Muscle of arm (tissue), 12 donors: ENCODE measurements around the gene GAS7. TPM values are rescaled to one million over a fixed set of nuclear protein-coding genes. Genes with fewer than 3 reads are reported as not detected.

ENCODE experiments used
- DNase-seq: peaks from one replicate; pipeline ENCODE4 v3.0.0-alpha.2; 2013
- polyA plus RNA-seq, 12 donors: library from polyadenylated mRNA; unstranded; fragments of 120-200 nt; gene quantifications; one replicate each; pipeline ENCODE4 v1.2.1, GENCODE V29; 2013; ENCODE audit not compliant: insufficient read length in 12 of 12

The GAS7 gene
- polyA plus RNA-seq, 12 donors, result 49.1 to 97.0 (median 61.1) TPM; not detected in 1

DNA sequence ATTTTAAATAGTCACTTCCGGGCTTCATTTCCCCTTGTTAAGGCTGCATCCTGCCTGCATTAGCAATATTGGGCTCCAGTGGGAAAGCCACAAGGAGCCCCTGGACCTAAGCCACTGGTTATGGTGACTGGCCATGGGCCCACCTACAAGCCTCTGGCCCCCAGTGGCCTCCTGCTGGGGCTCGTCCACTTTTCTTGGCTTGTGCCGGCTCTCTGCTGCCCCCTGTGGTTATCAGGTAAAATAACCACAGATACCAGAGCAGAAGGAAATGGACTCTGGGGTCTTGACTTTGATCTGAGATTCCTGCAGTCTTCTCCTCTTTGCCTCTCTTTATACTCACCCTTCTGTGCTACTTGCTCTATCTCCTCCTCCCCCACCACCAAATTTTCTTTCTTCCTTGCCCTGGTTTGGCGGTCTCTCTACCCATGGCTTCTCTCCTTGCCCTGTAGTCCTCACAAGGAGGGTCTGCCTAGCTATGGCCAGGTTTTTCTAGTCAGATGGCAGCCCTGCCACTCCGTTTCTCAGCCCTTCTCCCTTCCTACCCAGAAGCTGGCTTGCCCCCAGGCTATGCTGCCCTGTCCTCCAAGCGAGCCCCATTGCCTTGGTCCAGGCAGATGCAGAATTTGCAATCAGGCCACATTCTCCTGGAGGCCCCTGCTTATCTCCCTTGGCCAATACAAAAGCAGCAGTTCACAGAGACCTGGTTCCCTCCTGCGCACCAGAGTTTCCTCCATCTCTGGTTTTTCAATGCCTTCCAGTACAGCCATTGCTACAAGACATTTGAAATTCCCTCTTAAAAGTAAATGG lies 210.4 kb downstream of the GAS7 start:
- peak; percentile 43 for DNase-seq

DNA sequence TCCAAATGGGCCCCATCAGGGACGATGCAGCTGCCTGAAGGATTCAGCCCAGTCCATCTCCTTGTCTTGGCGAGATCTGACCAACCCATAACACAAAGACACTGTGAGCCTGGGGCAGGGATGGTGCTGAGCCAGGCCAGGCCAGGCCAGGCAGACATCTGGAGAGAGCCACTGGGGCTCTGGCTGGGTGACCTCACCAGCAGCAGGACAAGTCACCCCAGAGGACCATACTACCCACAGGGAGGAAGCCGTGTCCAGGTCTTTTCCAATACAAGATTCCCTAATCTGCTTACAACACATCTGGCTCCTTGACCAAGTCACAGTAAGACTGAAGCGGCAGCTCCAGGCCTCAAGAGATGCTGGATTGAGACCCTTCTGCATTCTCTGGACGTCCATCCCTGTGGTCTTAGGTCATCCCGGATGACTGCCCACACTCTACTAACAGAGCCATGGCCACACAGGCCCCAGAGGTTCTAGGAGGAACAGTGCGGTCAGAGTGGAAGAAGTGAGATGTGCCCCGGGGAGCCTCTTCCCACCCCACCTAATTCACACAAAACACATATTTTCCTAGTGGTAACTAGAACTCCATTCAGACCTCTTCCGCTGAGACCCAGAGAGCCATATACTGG lies 211.5 kb downstream of the GAS7 start:
- DNase-seq, result no peak

DNA sequence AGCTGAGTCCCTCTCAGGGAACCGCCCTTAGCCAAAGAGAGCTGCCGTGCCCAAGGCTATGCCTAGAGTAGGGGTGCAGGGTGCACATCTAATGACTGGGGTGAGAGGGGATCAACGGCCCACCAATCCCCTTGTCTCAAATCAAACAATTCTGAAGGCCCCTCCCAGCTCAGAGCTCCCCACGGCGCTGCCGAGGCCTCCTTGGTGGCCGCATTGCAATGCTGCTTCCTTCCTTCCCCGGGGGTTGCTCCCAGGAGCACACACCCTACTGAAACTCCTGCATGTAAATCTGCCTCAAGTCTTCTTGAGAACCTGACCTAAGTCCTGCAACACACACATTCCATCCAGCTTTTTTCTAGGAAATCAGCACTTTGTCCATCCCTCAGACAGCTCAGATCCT lies 212.8 kb downstream of the GAS7 start:
- no peak for DNase-seq

DNA sequence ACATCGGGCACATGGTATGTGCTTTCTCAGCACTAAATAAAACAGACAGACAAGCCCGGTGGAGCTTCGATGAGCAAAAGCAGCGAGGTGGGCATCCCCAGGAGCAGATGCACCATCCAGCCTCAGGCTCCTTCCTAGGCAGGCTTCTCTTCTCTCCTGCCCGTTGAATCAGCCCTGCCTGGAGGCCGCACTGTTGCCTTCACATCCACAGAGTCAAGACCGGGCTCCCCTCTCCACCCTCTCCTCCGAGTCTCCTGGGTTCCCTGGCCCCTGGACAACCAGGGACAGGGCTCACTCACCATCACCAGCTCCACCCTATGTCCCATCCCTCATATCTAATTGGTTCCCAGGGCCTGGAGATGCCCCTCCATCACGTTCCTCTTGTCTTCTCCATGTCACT lies 213.6 kb downstream of the GAS7 start:
- DNase-seq, result no peak

DNA sequence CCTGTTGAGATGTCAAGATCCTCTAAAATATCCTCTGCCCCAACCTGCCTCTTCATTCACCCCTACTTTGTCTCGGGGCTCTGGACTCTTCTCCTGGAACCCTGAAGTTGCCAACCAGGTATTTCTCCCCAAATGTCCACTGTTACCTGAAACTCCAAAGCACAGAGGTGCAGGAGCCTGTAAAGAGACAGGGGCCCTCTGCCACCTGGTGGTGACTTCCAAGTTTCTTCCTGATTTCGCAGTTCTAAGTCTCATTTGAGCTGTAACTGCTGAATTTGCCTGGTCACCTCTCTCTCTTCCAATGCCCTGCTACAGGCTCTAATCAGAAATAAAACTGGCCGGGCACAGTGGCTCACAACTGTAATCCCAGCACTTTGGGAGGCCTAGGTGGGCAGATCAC lies 216.2 kb downstream of the GAS7 start:
- no peak for DNase-seq

DNA sequence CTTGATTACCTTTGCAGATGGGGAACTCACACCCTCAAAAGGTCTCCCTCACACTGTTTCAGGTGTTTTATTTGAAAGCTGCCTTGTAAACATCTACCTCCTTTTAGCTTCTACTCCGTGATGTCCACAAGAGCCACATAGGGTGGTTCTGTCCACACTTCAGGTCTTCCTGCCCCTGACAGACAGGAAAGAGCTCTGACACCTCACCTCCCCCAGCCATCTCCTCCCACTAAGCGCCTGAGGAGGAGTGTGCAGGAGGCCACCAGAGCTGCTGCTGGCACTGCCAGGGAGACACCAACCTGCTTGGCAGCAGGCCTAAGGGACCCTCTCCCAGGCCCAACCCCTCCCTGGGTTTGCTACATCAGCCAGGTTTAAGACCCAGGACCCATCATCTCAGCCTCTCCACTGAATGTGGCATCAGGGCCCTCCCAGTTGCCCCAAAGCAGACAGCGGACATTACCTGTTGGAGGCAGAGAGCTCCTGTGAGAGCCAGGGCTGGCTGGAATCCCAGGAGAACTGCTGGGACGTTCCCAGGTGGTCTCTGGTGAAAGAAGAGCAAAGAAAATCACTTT lies 217.0 kb downstream of the GAS7 start:
- DNase-seq, result no peak

DNA sequence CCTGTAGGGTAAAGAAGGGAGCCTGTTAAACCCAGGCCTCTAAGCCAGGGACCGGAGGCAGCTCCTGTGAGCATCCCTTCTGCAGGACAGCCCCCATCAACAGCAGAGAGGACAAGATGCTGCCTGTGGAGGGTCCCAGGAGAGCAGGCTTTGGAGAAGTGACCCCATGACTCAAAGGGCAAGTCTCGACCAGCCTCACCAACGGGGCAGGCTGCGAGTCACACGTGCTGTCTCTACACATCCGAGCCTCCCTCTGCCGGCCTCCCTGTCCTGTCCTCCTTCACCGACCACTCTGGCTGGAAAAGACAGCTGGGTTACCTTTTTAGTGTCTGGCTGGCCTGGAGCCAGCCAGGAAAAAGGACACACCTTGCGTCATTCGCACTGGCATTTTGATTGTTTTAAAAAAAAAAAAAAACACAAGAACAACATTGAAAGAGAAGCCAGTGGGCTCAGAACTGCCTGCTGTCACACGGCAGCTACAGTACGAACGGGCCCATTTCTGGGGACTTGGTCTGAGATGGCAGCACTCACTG lies 218.9 kb downstream of the GAS7 start:
- DNase-seq, result no peak

DNA sequence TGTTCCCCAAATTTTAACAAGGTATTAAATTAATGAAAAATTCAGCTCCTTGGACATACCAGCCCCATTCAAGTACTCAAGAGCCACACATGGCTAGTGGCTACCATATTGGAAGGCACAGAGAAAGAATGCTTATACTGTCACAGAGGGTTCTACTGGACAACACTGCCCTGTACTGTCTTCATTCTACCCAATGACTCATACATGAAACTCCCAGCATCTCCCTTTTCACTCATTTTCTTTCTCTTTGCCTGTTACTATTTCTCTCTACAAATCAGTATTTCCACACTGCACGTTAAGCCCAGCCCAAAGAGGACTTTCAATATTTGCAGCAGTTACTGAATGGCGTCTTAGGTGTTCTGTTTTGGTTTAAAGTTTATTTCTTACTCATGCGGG lies 221.2 kb downstream of the GAS7 start:
- no peak for DNase-seq

DNA sequence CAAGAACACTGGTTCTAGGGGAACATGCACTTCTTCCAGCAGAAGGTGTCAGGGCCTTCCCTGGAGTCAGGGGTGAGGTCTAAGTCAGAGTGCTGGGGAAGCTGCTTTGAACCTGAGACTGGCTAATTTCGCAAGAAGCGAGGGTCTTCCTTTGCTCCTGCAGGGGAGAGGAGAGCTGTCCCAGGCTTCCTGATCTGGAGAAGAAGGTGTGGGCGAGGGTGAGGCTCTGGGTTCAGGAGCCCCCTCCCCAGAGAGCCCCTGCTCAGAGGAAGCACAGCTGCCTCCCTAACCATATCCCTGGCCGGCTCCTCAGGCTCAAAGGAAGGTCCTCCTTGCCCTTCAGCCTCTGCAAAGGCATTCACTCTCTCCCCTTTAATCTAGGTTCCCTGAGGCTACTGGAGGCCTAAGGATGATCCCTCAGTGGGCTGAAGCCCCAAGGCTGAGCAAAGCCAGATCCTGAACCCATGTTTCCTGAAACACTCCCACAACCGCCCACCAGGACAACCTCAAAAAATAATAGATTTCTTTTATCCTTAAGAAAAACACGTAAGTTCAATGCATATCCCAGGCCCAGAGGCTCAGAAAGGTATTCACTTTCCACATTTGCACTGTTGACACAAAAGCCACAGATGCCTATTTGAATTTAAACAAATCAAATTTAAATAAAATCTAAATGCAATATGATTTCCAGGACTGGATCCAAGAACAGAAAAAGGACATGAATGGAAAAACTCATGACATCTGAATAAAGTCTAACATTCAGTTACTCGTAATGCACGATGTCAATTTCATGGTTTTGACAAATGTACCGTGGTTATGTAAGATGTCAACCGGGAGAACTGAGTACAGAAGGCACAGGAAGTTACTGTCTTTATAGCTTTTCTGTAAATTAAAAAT lies 221.9 kb downstream of the GAS7 start:
- no peak for DNase-seq

DNA sequence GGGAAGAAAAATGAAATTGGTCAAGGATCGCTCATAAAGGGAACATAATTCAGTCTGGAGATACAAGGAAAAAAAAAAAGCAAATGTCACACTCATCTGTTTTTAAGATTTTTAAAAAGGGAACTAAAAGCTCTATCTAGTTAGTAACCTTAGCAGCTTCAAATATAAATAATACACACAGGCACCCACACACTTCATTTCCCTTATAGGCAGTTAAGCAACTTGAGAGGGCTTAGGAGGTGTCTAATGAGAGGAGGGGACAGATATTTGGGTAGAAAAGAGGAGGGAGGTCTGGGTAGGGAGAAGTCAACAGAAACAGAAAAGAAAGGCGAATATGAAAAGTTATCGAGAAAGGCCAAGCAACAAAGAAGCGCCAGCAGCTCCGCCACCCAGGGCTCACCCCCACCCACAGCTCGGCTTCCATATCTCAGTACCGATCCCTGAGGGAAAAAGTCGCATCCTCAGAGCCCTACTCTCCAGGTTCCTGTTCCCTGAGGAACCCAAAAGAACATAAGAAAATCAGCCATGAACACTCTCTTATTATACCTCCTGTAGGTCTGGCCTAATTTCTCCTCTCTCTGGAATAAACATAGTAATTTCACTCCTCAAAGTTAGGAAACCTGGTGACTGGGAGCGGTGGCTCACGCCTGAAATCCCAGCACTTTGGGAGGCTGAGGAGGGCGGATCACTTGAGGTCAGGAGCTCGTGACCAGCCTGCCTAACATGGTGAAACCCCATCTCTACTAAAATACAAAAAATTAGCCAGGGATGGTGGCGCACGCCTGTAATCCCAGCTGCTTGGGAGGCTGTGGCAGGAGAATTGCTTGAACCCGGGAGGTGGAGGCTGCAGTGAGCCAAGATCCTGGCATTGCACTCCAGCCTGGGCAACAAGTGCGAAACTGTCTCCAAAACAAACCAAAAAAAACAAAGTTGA lies 223.7 kb downstream of the GAS7 start:
- DNase-seq, result no peak

DNA sequence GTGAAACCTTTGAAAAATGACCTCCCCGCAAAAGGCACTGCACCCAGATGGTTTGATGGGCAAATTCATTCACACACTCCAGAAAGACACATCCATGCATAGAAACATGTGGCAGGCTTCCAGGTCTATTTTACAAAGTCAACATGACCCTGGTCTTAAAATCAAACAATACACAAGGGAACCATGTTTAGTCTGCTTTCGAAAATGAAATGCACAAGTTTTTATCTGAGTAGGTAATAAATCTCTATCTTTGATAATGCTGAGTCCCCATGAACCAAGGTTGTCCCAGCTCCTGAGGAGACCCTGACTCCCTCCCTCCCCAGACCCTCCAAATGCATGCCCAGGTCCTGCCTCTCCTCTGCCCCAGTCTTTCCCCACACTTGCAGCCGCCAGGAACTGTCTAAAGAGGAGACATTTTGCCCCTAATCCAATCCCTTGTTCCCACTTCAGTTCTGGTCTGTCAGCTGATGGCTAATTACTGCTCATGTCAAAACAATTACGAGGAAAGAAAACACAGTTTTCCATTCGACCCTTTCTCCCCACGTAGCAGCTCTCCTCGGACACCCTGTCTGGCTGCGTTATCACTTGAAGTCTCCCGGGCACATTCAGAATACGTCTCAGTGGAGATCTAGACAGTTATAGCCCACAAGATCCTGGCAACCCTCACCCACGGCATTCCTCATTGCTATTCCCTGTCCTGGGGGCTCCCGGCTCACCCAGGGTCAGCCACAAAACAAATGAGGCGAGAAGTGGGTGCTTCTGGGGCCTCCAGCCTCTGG lies 224.5 kb downstream of the GAS7 start:
- no peak for DNase-seq

DNA sequence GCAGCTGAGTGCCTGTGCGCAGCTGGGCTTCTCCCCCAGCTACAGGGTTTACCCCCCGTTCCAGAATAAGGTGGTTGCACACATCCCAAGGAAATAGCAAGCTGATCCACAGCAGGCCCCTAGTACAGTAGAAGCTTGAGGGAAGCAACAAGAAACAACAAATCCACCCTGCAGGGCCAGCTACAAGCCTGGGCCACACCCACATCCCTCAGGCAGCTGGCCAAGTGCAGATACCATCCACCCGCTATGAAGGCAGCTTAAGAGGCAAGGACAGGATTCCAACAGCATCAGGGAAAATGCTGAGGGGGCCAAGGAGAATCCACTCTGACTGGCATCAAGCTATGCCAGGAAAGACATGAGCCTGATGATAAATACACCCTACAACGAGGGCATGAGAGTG lies 226.4 kb downstream of the GAS7 start:
- DNase-seq, result peak; percentile 49

DNA sequence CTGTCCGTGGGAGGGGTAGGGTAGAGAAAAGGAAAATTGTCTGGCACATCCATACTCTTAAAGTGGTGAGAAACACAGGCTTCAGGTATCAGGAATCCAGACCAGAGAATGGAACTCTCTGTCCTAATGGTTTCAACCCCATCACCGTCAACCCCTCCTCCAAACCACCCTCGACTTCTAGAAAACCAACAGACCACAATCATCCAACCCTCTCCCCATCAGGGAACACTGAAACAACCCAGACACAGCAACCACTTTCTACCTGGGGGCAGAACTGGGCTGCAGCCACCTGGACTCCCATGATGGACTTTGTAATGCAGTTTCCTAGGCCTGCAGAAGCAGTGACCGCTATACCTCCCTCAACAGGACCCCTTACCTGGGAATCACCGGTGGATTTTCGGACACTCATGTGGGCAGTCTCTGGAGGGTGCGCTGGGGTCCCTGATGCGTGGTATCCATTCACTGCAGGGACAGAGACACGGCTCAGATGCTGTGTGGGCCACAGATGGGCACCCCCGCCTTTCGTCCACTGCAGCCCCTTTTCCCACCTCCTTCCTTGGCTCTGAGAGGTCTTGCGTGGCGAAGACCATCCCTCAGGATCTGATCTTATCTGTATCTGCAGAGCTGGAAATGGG lies 229.0 kb downstream of the GAS7 start:
- DNase-seq, result no peak

DNA sequence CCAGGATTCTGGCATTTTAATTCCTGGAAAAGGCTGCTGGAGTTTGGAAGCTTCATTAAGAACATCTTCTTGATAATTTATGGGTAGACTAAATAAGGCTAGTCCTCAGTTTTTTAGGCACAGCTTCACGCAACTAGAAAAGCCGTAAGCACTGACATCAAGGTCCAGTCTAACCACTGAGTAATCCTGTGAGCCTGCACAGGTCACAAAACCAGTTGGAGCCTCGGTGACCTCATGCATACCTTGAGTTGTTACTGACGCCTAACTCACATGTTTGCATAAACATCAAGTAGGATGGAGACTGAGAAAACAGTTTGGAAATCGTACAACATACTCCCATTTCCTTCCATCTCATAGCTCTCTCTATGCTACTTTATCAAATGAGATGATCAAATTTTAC lies 229.5 kb downstream of the GAS7 start:
- no peak for DNase-seq

DNA sequence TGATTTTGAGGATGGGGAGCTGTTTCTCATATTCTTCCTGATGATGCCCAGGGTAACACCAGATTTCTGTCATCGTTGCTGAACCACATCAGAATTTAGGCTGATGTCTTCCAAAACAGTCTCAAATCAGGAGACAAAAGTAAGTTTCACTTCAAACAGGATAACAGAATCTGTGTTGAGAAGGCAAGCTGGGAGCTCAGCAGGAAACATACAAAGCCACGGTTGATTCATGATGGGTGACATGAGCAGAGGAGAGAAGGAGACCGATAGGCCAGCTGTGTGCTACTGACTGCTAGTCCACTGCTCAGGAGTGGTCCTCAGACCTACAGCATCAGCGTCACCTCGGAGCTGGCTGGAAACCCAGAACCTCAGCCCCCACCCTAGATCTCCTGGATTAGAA lies 230.4 kb downstream of the GAS7 start:
- no peak for DNase-seq

DNA sequence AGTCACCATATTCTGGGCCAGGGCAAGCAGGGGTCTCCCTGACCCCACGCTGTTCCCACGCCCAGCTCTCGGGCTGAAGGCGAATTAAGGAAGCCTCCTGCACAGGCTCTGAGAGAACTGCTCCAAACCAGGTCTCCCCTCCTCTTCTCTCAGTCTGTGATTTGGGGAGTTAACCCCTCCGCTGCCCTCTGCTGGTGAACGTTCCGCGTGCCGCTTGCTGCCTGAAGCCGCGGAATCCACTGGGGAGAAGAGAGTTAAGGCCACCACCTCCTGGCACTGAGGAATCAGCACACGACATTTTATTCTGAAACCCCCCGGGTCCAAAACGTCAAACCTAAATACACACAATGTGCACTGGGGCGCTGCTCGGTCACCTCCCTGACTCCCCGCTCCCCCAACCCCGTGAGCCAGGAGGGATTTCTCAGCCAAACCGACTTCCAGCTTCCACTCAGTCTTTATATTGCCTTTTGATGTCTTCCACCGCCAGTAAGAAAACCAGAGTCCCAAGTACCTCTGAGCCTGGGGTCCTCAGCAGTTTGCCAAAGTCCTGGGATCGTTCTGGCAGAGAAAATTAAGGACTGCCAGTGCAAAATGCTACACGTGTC lies 238.9 kb downstream of the GAS7 start:
- no peak for DNase-seq

DNA sequence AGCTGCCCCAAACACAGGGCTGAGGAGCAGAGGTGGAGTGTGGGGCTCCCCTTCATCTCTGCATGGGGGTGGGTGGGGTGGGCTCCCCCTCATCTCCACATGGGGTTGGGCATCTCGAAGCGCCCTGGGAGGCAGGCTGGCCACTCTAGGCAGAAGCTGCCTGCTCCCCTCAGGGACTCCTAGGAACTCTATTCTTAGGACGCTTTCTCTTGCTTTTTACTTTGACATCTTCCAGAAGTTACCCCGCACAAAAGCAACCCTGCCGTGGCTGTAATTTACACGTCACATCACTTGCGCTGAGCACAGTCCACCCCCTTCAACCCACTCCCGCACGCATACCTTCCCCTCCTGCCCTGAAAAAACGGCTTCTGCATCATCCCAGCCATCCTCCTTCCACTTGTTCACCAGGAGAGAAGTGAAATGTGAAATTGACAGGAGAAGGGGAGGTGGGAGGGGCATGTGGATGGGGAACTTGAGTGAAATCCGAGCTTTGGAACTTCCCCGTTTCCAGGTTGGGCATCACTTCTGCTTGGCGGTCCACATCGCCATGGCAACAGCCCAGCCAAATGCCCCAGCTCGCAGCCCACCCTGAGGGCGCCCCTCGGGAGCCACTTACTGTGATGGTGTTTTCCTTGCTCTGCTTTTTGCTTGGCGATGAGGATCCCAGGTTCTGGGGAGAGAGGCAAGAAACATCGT lies 239.7 kb downstream of the GAS7 start:
- DNase-seq, result no peak

DNA sequence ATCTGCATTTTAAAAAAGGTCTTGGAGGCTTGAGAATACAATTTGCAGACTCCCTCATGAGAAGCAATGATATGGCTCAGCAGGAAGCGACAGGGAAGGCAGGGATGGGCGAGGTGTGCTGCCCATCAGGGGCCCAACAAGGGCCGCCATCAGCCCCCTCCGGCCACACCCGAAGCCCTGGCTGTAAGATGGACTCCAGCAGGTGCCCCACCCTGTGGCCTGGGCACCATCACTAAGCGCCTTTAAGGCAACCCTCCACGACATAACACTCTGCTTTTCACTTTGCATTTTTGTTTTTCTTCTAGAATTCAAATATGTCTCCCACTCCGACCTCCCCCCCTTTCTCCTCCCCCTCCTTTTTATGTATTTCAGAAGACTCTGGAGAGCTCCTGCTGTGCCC lies 241.2 kb downstream of the GAS7 start:
- no peak for DNase-seq
